ENCODE data around the gene PSMA4. TPM values are rescaled to one million over a fixed set of nuclear protein-coding genes. Genes with fewer than 3 reads are reported as not detected.

PSMA4 gene
- total and polyA plus RNA-seq, 2 donors: 183 to 194 TPM

DNA sequence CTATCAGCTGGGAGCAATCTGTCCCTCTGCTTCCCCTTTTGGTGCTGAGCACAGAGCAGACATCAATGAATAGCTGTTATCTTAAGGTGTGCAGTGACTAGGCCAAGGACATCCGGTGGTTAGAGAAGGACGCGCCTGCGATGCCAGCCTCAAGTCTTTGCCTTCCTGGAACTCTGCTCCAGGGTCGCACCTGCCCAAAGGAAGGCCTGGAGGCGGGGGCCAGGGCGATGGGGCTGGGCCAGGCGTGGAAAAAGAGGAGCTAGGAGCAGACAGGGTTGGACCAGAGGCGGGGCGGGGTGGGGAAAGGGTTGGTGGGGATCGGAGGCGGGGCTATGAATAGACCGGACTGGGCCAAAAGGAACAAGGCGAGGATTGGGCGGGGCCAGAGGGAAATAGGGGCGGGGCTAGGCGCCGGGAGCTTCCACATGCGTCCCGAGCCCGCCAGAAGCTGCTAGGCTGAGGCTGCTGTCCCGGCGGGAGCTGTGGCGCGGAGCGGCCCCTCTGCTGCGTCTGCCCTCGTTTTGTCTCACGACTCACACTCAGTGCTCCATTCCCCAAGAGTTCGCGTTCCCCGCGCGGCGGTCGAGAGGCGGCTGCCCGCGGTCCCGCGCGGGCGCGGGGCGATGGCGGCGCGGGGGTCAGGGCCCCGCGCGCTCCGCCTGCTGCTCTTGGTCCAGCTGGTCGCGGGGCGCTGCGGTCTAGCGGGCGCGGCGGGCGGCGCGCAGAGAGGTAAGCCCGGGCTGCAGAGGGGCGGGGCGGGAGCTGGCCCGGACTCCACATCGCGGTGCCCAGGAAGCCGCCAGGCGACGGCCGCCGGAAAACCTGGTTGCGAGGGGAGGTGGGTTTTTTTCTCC lies 25.1 kb downstream of the PSMA4 start, which contains the start of gene CHRNA5:
Gene CHRNA5 (plus strand): TSS at position 424 of the 854 bp plus-strand sequence. CDS start 200 bp downstream, at position 624.
- Histone ChIP-seq H3K4me1 (ENCODE audit: insufficient read depth) (no peaks in the 10 kb centered on the region), H3K27ac (ENCODE audit: low read depth) (no peak within 1 kb of the TSS), H3K36me3 (ENCODE audit: insufficient read depth) (no peaks in the 10 kb centered on the region), H3K4me3 (ENCODE audit: low read depth, low read length) (peak within 1 kb of the TSS; percentile 88)
- peak; percentile 62 for DNase-seq (ENCODE audit: extremely low spot score)
- under 1% methylated on average over 75 of the region's 75 CpGs for WGBS

DNA sequence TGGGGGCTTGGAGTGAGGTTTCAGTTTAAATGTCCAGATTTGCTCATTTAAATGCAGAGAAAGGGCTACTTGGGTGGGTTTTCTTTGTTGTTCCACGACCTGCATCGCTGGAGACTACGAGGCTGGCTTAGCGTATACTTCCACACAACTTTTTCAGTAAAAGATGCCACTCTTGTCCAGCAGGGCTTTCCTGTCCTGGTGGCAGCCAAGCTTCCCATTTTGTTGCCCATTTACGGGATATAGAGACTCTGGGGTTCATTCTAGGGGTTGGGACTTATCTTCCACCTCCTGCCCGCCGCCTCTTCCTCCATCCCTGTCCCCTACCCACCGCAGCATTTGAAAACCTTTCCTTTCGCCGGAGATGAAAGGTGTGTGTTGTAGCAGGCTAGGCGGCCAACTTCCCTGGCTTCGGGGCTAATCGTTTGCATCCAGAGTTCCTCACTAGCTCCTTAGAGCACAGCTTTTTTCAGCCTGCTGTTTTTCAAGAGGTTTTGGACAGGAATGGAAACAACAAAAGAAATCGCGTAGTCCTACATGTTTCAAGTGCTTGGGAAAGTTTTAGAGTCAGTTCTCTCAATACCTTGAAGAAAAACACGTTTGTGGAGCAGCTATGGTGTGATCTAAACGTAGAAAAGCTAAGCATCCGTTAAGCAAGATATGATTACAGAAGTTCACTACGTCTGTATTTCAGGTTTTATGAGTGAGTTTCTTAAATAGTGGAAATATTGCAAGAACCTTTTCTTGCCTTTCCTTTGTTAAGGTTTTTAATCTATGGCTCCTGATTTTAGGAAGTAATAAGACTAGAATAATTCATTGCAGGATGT lies 25.9 kb downstream of the PSMA4 start:
- Histone ChIP-seq H3K4me3 (ENCODE audit: low read depth, low read length) (peak overlapping the region; percentile 88), H3K4me1 (ENCODE audit: insufficient read depth) (no peaks in the 10 kb centered on the region), H3K27ac (ENCODE audit: low read depth) (no peak overlapping the region), H3K36me3 (ENCODE audit: insufficient read depth) (no peaks in the 10 kb centered on the region)
- WGBS: 3% methylated on average over 19 of the region's 19 CpGs
- DNase-seq (ENCODE audit: extremely low spot score): no peak

DNA sequence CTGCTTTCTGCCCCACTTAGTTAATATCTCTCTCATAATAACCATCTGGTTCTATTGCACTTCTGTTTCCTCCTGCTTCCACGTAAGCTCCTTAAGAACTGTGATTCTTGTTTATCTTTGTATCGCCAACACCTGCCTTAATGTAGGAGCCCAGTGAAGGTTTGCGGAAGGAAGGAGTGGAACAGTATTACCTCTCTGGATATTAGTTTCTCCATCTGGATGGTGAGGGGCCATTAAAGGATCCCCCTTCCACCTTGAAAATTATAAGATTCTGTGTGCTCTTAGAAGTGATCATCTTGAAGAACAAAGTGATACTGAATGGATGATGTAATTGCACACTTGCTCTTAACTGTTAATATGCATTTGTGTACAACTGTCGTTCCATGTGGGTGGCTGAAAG lies 27.3 kb downstream of the PSMA4 start:
- no peak overlapping the region for H3K4me3 ChIP-seq (ENCODE audit: low read depth, low read length)
- DNase-seq (ENCODE audit: extremely low spot score): no peak
- no peaks in the 10 kb centered on the region for H3K36me3 ChIP-seq (ENCODE audit: insufficient read depth)
- 72% methylated on average over 4 of the region's 4 CpGs for WGBS
- H3K27ac ChIP-seq (ENCODE audit: low read depth): no peak overlapping the region
- H3K4me1 ChIP-seq (ENCODE audit: insufficient read depth): no peaks in the 10 kb centered on the region

DNA sequence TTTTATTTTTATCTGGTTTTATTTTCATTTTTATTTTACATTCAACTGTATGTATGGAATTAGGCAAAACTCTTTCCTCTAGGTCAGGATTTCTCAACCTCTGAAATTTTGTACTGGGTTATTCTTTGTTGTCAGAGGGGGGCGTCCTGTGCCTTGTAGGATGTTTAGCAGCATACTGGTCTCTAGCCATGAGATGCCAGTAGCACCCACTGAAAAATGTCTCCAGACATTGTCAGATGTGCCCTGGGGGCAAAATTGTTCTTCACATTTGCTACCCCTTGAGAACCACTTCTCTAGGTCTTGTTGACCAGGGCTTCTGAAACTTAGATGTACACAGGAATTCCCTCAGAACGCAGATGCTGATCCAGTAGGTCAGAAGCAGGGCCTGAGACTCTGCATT lies 30.5 kb downstream of the PSMA4 start:
- 87% methylated on average over 2 of the region's 2 CpGs for WGBS
- no peak overlapping the region for H3K4me3 ChIP-seq (ENCODE audit: low read depth, low read length)
- no peak overlapping the region for H3K27ac ChIP-seq (ENCODE audit: low read depth)
- DNase-seq (ENCODE audit: extremely low spot score): no peak
- no peaks in the 10 kb centered on the region for H3K4me1 ChIP-seq (ENCODE audit: insufficient read depth)
- H3K36me3 ChIP-seq (ENCODE audit: insufficient read depth): no peaks in the 10 kb centered on the region

DNA sequence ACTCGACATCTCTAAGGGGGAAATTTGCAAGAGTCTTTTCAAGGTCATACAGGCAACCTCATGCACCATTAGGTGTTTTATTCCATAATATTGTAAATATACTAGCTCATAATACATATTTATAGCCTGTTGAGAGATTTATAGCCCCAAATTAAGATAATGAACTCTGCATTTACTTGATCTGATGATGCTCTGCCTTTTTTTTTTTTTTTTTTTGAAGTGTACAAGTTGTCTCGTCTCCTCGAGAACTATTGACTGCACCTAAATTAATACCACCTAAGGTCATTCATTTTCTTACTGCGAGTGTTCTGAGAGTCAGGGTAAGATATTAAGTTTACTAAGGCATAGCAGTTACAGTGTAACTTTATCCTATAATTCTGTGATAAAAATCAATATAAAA lies 31.1 kb downstream of the PSMA4 start:
- Histone ChIP-seq H3K36me3 (ENCODE audit: insufficient read depth) (no peaks in the 10 kb centered on the region), H3K4me1 (ENCODE audit: insufficient read depth) (no peaks in the 10 kb centered on the region), H3K4me3 (ENCODE audit: low read depth, low read length) (no peak overlapping the region), H3K27ac (ENCODE audit: low read depth) (no peak overlapping the region)
- DNase-seq (ENCODE audit: extremely low spot score): no peak
- WGBS: 44% methylated on average over 4 of the region's 4 CpGs

DNA sequence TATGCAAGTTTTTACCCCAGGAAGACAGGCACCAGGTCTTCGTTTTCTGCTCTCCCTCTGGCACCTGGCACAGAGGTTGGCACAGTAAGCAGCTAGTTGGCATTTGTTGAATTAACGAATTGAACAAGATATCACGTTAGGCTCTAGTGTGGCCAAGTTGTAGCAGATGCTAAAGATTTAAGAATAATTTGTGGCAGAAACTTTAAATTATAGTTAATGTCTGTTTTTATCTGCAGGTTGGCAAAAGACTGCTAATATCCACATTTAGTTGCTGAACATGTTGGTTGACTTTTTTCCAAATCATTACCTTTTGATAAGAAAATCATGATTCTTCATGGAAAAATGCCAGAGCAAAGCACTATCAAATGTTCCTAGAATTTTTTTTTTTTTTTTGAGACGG lies 33.2 kb downstream of the PSMA4 start:
- no peaks in the 10 kb centered on the region for H3K36me3 ChIP-seq (ENCODE audit: insufficient read depth)
- no peak for DNase-seq (ENCODE audit: extremely low spot score)
- 93% methylated on average over 4 of the region's 4 CpGs for WGBS
- no peak overlapping the region for H3K4me3 ChIP-seq (ENCODE audit: low read depth, low read length)
- no peaks in the 10 kb centered on the region for H3K4me1 ChIP-seq (ENCODE audit: insufficient read depth)
- no peak overlapping the region for H3K27ac ChIP-seq (ENCODE audit: low read depth)

DNA sequence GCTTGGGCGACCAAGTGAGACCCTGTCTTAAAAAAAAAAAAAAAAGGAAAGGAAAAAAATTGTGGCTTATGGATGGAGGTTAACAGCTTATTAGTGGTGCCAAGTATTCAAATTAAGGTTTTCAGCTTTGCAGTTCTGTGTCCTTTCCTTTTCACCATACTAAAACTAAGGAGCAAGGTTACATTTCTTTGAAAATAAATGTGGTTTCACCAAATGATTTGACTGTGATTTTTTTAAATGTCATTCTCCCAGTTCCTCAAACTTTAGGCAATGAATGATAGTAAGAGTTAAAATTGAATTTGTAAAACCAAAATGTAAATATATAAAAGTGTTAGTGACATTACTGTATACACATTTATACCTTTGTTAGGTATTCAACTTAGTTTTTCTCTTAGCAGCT lies 34.7 kb downstream of the PSMA4 start:
- Histone ChIP-seq H3K27ac (ENCODE audit: low read depth) (no peak overlapping the region), H3K4me3 (ENCODE audit: low read depth, low read length) (no peak overlapping the region), H3K4me1 (ENCODE audit: insufficient read depth) (no peaks in the 10 kb centered on the region), H3K36me3 (ENCODE audit: insufficient read depth) (no peaks in the 10 kb centered on the region)
- DNase-seq (ENCODE audit: extremely low spot score): no peak
- 97% methylated on average over 1 of the region's 1 CpG for WGBS

DNA sequence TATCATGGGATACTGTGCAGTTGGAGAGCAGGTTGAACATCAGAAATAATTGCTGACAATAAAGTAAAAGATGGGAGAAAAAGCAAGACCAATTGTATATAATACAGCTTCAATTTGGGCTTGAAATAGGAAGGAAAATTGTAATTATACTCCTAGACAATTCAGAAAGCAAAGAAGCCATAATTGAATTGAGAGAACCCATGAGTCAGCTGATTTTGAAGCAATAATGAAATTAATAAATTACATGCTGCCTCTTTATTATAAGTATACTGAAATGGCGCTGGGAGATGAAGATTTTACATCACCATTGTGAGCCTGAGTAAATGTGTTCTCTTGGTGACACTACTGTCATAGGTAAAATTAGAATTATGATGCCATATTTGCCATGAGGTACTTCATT lies 57.3 kb downstream of the PSMA4 start:
- Histone ChIP-seq H3K27ac (ENCODE audit: low read depth) (no peak overlapping the region), H3K36me3 (ENCODE audit: insufficient read depth) (no peaks in the 10 kb centered on the region), H3K4me1 (ENCODE audit: insufficient read depth) (no peaks in the 10 kb centered on the region), H3K4me3 (ENCODE audit: low read depth, low read length) (no peak overlapping the region)
- DNase-seq (ENCODE audit: extremely low spot score): no peak
- WGBS: 97% methylated on average over 1 of the region's 1 CpG

DNA sequence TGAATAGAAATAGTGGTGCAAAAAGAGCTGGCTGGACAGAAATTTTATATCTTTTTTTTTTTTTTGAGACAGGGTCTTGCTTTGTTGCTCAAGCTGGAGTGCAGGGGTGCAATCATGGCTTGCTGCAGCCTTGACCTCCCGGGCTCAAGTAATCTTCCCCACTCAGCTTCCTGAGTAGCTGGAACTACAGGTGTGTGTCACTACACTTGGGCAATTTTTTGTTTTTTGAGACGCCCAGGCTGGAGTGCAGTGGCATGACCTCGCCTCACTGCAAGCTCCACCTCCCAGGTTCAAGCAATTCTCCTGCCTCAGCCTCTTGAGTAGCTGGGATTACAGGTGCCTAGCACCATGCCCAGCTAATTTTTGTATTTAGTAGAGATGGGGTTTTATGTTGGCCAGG lies 58.1 kb downstream of the PSMA4 start:
- no peaks in the 10 kb centered on the region for H3K36me3 ChIP-seq (ENCODE audit: insufficient read depth)
- H3K27ac ChIP-seq (ENCODE audit: low read depth): no peak overlapping the region
- H3K4me3 ChIP-seq (ENCODE audit: low read depth, low read length): no peak overlapping the region
- DNase-seq (ENCODE audit: extremely low spot score): no peak
- 93% methylated on average over 3 of the region's 3 CpGs for WGBS
- no peaks in the 10 kb centered on the region for H3K4me1 ChIP-seq (ENCODE audit: insufficient read depth)

DNA sequence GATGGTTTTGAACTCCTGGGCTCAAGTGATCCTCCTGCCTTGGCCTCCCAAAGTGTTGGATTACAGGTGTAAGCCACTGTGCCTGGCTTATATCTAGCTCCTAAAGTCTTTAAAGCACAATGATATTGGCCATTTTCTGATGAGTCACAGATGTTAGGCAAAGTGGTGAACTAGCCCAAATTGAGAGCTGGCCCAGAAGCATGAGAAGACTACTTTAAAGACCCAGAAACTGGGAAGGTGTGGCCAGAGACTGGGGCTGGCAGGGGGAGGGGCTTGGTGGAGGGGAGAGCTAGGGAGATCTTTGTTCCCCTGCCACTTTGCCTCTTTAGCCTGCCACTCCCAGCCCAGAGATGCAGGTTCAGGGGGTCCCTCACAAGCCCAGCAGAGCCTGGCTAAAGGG lies 58.9 kb downstream of the PSMA4 start:
- no peaks in the 10 kb centered on the region for H3K36me3 ChIP-seq (ENCODE audit: insufficient read depth)
- H3K4me3 ChIP-seq (ENCODE audit: low read depth, low read length): no peak overlapping the region
- H3K27ac ChIP-seq (ENCODE audit: low read depth): no peak overlapping the region
- no peak for DNase-seq (ENCODE audit: extremely low spot score)
- H3K4me1 ChIP-seq (ENCODE audit: insufficient read depth): no peaks in the 10 kb centered on the region

Small RNAs within 50 kb of the gene (small RNA-seq; reads per million reads assigned to genes)
- gene AC067863.2: not detected

Other genes starting within 250 kb of the PSMA4 start
- 66.2 TPM for gene SKIC8, start 240.8 kb upstream of the PSMA4 start, total RNA-seq
- 47.4 TPM for gene SKIC8, start 240.8 kb upstream of the PSMA4 start, polyA plus RNA-seq
- gene CRABP1, start 200.1 kb upstream of the PSMA4 start, total RNA-seq: 5.9 TPM
- gene CRABP1, start 200.1 kb upstream of the PSMA4 start, polyA plus RNA-seq: 0.20 TPM
- gene IREB2, start 102.2 kb upstream of the PSMA4 start, total RNA-seq: 87.5 TPM
- 16.4 TPM for gene IREB2, start 102.2 kb upstream of the PSMA4 start, polyA plus RNA-seq
- gene HYKK, start 32.9 kb upstream of the PSMA4 start, total RNA-seq: 7.1 TPM
- 4.8 TPM for gene HYKK, start 32.9 kb upstream of the PSMA4 start, polyA plus RNA-seq
- 3.3 TPM for gene CHRNA5, start 25.1 kb downstream of the PSMA4 start, total RNA-seq
- gene CHRNA5, start 25.1 kb downstream of the PSMA4 start, polyA plus RNA-seq: 2.6 TPM
- gene CHRNA3, start 80.6 kb downstream of the PSMA4 start, total RNA-seq: 4.7 TPM
- 2.6 TPM for gene CHRNA3, start 80.6 kb downstream of the PSMA4 start, polyA plus RNA-seq
- 0.53 TPM for gene CHRNB4, start 100.8 kb downstream of the PSMA4 start, total RNA-seq
- 0.60 TPM for gene CHRNB4, start 100.8 kb downstream of the PSMA4 start, polyA plus RNA-seq